ACC112 (cell line): Measurements from ENCODE around the gene SDK1.

Experiments
- H2AFZ ChIP-seq: fragments of 200-600 bp; sonication (generic); one replicate; pipeline ENCODE4 v1.6.0; 2017; ENCODE audit warnings: antibody characterized with exemption, low read length; ENCODE audit not compliant: unreplicated experiment
- H3K27ac ChIP-seq: fragments of 200-600 bp; sonication (generic); 2 replicates; pipeline ENCODE4 v1.5.1; 2014; ENCODE audit warnings: low read depth, mild to moderate bottlenecking, antibody characterized with exemption, low read length, moderate library complexity
- H3K27me3 ChIP-seq: fragments of 200-600 bp; sonication (generic); 2 replicates; pipeline ENCODE4 v1.6.1; 2014; ENCODE audit warnings: mild to moderate bottlenecking, antibody characterized with exemption, low read length, moderate library complexity, mixed read lengths; ENCODE audit not compliant: insufficient read depth
- H3K36me3 ChIP-seq: fragments of 200-600 bp; sonication (generic); 2 replicates; pipeline ENCODE4 v1.6.1; 2016; ENCODE audit warnings: mild to moderate bottlenecking, antibody characterized with exemption, low read length, moderate library complexity, mixed read lengths; ENCODE audit not compliant: insufficient read depth
- H3K4me1 ChIP-seq: fragments of 200-600 bp; sonication (generic); one replicate; pipeline ENCODE4 v1.6.1; 2016; ENCODE audit warnings: low read length, mixed read lengths; ENCODE audit not compliant: insufficient read depth, unreplicated experiment, control insufficient read depth
- H3K4me3 ChIP-seq: fragments of 200-600 bp; sonication (generic); 2 replicates; pipeline ENCODE4 v1.5.1; 2014; ENCODE audit warnings: mild to moderate bottlenecking, low read depth, low read length
- H3K79me2 ChIP-seq: fragments of 200-600 bp; sonication (generic); one replicate; pipeline ENCODE4 v1.6.0; 2016; ENCODE audit warnings: low read length; ENCODE audit not compliant: control insufficient read depth, unreplicated experiment, insufficient read depth

The SDK1 gene

DNA sequence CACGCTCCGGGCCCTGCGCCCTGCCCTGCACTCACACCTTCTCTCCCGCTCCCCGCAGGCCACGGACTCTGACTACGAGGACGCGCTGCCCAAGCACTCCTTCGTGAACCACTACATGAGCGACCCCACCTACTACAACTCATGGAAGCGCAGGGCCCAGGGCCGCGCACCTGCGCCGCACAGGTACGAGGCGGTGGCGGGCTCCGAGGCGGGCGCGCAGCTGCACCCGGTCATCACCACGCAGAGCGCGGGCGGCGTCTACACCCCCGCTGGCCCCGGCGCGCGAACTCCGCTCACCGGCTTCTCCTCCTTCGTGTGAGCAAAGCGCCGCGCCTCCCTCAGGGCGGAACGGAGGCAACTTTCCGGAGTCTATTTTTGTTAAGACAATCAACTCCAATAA lies 964.0 kb downstream of the SDK1 start:
- Histone ChIP-seq H2AFZ (no peak overlapping the region), H3K27ac (no peak overlapping the region), H3K4me1 (no peaks in the 10 kb centered on the region), H3K79me2 (no peaks in the 10 kb centered on the region), H3K4me3 (no peak overlapping the region), H3K36me3 (no peaks in the 10 kb centered on the region), H3K27me3 (no peaks in the 10 kb centered on the region)

DNA sequence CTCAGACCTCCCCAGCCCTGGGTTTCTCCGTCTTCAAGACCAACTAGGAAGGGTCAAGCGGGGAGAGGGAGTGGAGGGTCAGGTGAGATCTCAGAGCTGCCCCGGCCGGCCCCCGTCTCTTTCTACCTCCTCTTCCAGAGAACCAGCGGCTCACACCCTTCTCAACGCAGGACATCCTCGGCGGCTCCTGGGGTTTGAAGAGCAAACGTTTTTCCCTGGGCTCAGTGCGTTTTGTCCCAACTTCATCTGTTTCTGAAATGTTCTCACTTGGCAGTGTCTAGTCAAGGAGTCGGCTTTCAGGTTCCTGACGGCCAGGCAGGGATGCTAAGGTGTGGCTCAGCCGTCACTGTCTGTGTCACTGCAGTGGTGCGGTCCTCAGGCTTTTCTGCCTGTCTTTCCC lies 964.6 kb downstream of the SDK1 start:
- Histone ChIP-seq H3K27me3 (no peaks in the 10 kb centered on the region), H3K4me3 (no peak overlapping the region), H3K79me2 (no peaks in the 10 kb centered on the region), H2AFZ (no peak overlapping the region), H3K36me3 (no peaks in the 10 kb centered on the region), H3K27ac (no peak overlapping the region), H3K4me1 (no peaks in the 10 kb centered on the region)

DNA sequence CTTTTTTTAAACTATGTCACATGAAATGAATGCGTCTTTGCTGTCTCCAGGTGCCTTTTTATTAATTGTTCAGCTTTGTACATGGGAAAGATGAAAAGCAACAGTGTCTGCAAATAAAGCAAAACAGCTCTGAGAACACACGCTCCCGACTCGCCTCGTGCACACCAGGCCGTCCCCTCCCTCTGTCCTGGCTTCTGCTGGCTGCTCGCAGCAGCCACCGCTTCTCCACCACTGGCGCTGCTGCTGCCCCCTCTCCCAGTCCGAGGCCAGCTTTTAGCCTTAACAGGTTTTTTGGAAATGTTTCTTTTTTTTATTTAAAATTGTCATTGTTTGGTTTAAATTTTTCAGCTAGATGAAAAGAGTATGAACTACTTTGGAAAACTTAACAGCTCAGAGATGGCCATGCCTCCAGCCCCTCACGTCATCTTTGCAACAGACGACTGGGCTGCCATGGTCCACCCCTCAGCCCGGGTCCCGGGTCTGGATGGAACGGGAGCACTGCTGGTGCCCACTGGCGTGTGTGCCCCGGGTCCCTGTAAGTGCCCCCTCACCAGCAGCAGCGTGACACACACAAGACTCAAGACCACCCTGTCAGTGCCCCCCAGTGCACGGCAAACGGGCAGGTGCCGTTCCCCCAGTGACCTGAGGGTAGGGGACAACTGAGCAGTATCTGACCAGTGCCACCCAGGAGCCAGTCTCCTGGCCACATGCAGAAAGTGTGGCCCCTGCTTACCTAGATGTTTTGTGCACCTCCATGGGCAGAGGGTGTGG lies 965.4 kb downstream of the SDK1 start:
- no peaks in the 10 kb centered on the region for H3K4me1 ChIP-seq
- no peak overlapping the region for H2AFZ ChIP-seq
- H3K27ac ChIP-seq = no peak overlapping the region
- no peaks in the 10 kb centered on the region for H3K36me3 ChIP-seq
- no peaks in the 10 kb centered on the region for H3K27me3 ChIP-seq
- no peak overlapping the region for H3K4me3 ChIP-seq
- H3K79me2 ChIP-seq = no peaks in the 10 kb centered on the region

DNA sequence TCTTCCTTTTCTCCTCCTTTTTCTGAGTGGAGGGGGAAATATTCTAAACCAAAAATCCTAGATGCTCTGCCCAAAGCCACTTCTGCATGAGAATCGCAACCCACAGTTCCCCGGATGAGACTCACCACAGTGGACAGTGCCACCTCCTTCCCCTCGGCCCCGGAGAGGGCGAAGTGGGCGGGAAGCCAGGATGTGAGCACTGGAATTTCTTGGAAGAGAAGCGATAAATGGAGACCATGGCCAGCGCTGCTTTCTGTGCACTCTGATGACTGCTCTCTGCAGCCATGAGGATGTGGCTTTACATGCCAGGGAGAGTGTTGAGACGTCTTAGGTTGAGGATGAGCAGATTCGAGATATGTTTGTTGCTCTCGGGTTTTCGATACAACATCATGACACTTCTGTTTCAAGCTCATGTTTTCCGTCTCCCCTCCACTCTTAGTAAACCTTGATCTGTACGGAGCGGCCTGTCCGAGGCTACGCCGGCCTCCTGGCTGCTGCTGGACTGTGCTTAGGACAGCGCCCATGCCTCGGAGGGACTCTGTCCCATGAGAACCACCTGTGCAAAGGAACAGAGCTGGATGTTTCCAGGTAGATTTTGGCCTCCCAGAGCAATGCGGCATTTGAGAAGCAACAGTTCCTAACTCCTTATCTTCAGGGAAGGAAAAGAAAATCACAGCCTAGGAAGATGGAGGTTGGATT lies 966.4 kb downstream of the SDK1 start:
- H3K79me2 ChIP-seq = no peaks in the 10 kb centered on the region
- H3K27ac ChIP-seq = no peak overlapping the region
- H3K27me3 ChIP-seq = no peaks in the 10 kb centered on the region
- no peak overlapping the region for H2AFZ ChIP-seq
- no peaks in the 10 kb centered on the region for H3K4me1 ChIP-seq
- H3K36me3 ChIP-seq = no peaks in the 10 kb centered on the region
- H3K4me3 ChIP-seq = no peak overlapping the region

DNA sequence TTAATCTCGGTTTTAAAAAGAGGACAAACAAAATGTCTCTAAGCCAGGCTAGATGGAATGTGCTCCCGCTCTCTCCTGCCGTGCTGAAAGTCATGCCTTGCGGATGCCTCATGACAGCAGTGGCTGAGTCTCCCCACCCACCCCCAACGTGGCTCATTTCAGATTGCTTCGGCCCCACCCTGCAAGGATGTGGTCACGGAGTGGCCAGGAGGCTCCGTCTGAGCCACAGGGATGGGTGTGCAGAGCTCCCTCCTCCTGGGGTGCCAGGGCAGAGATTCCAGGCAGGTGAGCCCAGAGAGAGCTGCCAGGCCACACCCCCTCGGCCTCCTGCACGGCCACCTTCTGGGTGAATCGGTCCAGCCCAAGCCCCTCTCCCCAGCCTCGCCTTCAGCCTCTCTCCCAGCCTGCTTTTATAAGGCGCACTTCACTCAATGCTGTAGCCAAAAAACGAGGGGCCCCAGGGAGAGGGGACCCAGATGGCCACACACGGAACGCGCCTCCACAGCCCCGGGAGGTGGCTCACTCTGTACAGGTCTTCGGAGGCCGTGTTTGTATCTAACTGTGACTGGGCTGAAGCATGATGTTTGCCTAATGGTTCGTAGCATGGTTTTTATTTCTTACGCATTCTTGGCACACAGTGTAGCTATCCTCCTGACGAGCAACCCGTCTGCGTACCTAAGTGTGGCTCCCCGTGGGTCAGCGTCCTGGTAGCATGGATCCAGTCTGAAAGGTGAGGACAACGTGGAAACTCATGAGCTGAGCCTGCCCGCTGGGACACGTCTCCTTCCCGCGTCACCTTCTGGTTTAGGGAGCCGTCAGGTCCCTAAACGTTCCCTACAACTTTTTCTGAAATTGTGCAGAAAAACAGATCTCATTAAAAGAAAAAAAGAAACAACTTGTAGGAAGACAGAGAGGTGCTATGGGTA lies 967.3 kb downstream of the SDK1 start:
- no peaks in the 10 kb centered on the region for H3K4me1 ChIP-seq
- no peaks in the 10 kb centered on the region for H3K36me3 ChIP-seq
- H3K79me2 ChIP-seq = no peaks in the 10 kb centered on the region
- no peak overlapping the region for H3K4me3 ChIP-seq
- no peaks in the 10 kb centered on the region for H3K27me3 ChIP-seq
- no peak overlapping the region for H3K27ac ChIP-seq
- H2AFZ ChIP-seq = no peak overlapping the region

DNA sequence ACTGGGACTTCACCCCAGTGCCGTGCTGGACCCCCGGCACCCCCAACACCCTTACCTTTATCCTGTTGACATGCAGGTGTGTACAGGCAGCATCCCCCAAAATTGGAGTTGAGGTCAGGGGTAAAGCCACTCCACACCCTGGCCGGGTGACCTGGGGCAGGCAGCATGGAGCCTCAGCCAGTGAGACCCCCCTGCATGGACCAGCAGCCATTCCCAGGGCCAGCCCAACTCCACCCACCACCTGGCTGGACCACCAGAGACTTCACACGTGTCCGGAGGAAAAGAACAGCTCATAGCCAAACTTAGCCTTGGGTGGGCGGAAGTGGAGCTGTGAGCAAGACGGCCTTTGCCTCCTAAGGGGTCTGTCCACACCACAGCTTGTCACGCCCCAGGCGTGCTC lies 968.0 kb downstream of the SDK1 start:
- H3K4me3 ChIP-seq = no peak overlapping the region
- no peaks in the 10 kb centered on the region for H3K36me3 ChIP-seq

GRCh38 chr7:4269746-4270145 lies 968.7 kb downstream of the SDK1 start:
- no peaks in the 10 kb centered on the region for H3K27me3 ChIP-seq
- H3K36me3 ChIP-seq = no peaks in the 10 kb centered on the region
- H2AFZ ChIP-seq = no peak overlapping the region
- no peak overlapping the region for H3K27ac ChIP-seq
- H3K4me1 ChIP-seq = no peaks in the 10 kb centered on the region
- no peak overlapping the region for H3K4me3 ChIP-seq
- H3K79me2 ChIP-seq = no peaks in the 10 kb centered on the region

More for the DNA sequence above, 968.0 kb downstream of the SDK1 start:
- Histone ChIP-seq H2AFZ (no peak overlapping the region), H3K79me2 (no peaks in the 10 kb centered on the region), H3K27ac (no peak overlapping the region), H3K27me3 (no peaks in the 10 kb centered on the region), H3K4me1 (no peaks in the 10 kb centered on the region)

DNA sequence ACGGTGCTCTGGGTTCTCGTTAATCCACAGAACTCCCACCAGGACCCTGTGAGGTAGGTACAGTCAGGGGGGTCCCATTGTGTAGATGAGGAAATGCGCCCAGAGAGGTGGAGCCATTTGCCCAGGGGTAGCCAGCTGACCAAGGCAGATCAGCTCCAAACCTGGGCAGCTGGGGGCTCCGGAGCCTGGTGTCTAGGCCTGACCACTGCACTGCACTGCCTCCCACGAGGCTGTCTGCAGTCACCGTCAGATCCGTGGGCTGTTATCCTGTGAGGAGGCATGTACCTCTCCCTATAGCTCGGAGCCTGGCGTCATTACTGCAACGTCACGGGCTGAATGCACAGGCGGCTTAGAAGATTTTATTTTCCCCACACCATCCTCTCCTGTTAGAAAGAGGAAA lies 969.2 kb downstream of the SDK1 start:
- no peaks in the 10 kb centered on the region for H3K27me3 ChIP-seq
- H2AFZ ChIP-seq = no peak overlapping the region
- no peaks in the 10 kb centered on the region for H3K4me1 ChIP-seq
- H3K27ac ChIP-seq = no peak overlapping the region
- no peaks in the 10 kb centered on the region for H3K79me2 ChIP-seq
- H3K4me3 ChIP-seq = no peak overlapping the region
- no peaks in the 10 kb centered on the region for H3K36me3 ChIP-seq

DNA sequence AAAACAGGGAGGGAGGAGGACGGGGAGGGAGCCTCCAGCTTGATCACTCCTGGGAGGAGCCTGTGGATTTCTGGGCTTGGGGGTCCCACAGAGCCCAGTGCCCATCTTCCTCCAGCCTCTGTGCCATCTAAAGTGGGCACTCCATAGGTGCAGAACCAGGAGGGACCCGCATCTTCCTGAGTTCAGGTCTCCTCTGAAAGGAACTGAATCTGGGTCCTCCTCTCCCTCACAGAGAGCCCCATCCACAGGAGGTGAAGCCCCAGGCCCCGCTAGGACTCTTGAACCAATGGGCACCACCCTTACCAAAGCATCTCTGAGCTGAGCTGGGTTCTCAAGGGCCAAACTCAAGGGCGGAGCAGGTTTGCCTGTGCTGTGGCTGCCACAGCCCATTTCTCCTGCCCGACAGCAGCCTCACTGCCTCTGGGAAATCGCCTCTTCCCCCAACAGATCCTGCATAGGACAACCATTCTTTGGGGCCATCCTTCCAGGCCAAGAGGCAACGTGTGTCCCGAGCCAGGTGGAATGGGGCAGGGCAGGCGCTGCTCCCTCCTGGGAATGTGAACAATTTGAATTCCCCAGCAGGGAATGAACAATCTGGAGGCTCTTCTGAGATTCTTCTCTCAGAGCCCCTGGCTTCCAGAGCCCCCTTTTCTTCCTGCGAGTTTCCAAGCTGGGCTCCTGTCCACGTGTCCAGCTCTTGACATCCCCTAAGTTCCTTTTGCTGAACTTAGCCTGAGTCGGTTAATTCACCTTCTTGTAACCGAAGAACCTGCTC lies 970.1 kb downstream of the SDK1 start:
- H2AFZ ChIP-seq = no peak overlapping the region
- no peak overlapping the region for H3K27ac ChIP-seq

DNA sequence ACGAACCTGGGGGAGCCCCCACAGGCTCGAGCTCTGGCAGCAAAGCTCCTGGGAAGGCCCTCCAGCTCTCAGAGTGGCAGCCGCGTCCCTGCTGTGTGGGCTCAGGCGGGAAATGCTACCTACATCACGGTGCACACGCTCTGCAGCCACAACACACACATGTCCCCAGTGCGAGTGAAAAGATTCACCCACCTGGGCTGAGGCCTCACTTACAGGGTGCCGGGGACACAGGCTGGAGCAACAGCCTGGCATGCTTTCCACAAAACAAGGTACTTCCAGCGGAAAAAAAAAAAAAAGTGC lies 970.6 kb downstream of the SDK1 start:
- Histone ChIP-seq H3K27ac (no peak overlapping the region), H3K4me3 (no peak overlapping the region), H3K4me1 (no peaks in the 10 kb centered on the region), H2AFZ (no peak overlapping the region), H3K27me3 (no peaks in the 10 kb centered on the region), H3K79me2 (no peaks in the 10 kb centered on the region), H3K36me3 (no peaks in the 10 kb centered on the region)

More for the DNA sequence above, 970.1 kb downstream of the SDK1 start:
- Histone ChIP-seq H3K27me3 (no peaks in the 10 kb centered on the region), H3K79me2 (no peaks in the 10 kb centered on the region), H3K4me1 (no peaks in the 10 kb centered on the region), H3K4me3 (no peak overlapping the region), H3K36me3 (no peaks in the 10 kb centered on the region)
